ENCODE measurements around the gene CAMK2A.

CAMK2A gene

GRCh38 chr5:150176745-150177477 is 112.7 kb downstream of the CAMK2A start:
- in situ Hi-C loops (cut with HindIII; ENCODE audit: low sequenced_read_pairs), result loop anchor here (5.0 kb wide), 1 partner anchor 70 kb away; no protein-coding TSS in a partner anchor

- in situ Hi-C loops (cut with HindIII; ENCODE audit: low sequenced_read_pairs), result loop anchor here (5.0 kb wide), 1 partner anchor 68 kb away; no protein-coding TSS in a partner anchor
Measured at GRCh38 chr5:150175536-150175935, 114.0 kb downstream of the CAMK2A start.

GRCh38 chr5:150175076-150175475 is 114.5 kb downstream of the CAMK2A start:
- in situ Hi-C loops (cut with HindIII; ENCODE audit: low sequenced_read_pairs), result loop anchor here (5.0 kb wide), 1 partner anchor 68 kb away; no protein-coding TSS in a partner anchor

- in situ Hi-C loops (cut with HindIII; ENCODE audit: low sequenced_read_pairs), result no loop called here
Measured at GRCh38 chr5:150174285-150174684, 115.3 kb downstream of the CAMK2A start.

- in situ Hi-C loops (cut with HindIII; ENCODE audit: low sequenced_read_pairs), result no loop called here
Measured at GRCh38 chr5:150173161-150173560, 116.4 kb downstream of the CAMK2A start.

- in situ Hi-C loops (cut with HindIII; ENCODE audit: low sequenced_read_pairs), result no loop called here
Measured at GRCh38 chr5:150172556-150172955, 117.0 kb downstream of the CAMK2A start.

GRCh38 chr5:150172145-150172544 is 117.4 kb downstream of the CAMK2A start:
- in situ Hi-C loops (cut with HindIII; ENCODE audit: low sequenced_read_pairs), result no loop called here

All from endothelial cell of hepatic sinusoid (primary cell).